ENCODE results near the gene PDZD11.

PDZD11 gene, protein sequence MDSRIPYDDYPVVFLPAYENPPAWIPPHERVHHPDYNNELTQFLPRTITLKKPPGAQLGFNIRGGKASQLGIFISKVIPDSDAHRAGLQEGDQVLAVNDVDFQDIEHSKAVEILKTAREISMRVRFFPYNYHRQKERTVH

DNA sequence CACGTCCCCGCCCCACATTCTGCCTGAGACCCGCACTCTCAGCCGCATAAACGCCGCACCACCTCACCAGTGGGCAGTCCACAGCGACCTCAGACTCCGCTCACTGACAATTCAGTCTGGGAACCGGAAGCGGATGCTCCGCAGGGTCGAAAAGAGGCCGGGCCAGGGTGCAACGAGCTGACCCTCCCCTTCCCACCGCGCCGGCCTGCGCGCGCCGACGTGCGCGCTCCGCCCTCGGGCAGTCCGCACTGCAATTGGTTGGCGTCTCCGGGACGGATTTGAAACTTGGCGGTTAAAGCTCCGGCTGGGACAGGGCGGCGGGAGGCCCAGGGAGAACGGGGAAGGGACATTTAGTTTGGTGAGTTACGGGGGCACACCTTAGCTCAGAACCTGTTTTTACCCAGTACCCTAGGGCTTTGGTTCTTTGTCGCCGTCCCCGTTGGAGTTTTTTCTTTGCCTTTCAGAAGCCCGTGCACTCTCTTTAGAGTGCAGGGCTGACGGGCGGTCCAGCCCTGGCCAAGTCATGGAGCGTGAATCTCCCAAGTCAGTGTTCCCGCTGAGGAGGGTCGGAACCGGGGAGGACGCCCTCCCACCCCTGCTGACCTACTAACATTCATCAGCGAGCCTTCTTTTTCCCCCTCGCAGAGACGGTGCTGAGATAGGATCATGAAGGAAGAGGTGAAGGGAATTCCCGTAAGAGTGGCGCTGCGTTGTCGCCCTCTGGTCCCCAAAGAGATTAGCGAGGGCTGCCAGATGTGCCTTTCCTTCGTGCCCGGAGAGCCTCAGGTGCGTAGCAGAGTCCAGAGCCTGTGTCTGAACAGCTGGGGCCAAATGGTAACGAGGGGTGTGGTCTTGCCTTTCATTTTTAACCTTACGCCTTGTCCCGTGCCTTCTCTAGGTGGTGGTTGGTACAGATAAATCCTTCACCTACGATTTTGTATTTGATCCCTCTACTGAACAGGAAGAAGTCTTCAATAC lies at the start of gene PDZD11, which contains the start of gene KIF4A:
TSS of gene PDZD11 (minus strand) at position 135 of the 978 bp plus-strand sequence. CDS start 586 bp downstream, outside the sequence.
TSS of gene KIF4A (plus strand) at position 312 of the 978 bp plus-strand sequence. CDS start at position 667, 355 bp downstream.
- Mint-ChIP-seq H3K36me3 (ENCODE audit: low read depth) (peaks cover 10% of the 10 kb centered on the region), H3K4me3 (peak within 1 kb of the TSS; percentile 95), H3K27me3 (ENCODE audit: low read depth, poor library complexity) (no peaks in the 10 kb centered on the region), H3K9me3 (peaks cover 37% of the 10 kb centered on the region), H3K27ac (peak within 1 kb of the TSS; percentile 71), H3K4me1 (peaks cover 28% of the 10 kb centered on the region)
- DNase-seq = peak; percentile 80
- TF ChIP-seq CTCF (IDR thresholded peaks at IDR 0.05) = no peak

DNA sequence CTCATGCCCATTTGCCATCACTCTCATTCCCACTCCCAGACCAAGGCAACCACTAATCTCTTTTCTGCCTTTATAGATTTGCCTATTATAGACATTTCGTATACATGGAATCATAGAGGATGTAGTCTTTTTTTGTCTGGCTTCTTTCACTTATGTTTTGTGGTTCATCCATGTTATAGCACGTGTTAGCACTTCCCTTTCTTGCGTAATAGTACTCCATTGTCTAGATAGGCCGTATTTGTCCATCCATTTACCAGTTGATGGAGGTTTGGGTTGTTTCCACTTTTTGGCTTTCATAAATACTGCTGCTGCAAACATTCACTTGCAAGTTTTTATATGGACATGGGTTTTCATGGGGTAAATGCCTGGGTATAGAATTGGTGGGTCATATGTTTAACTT lies 48.6 kb upstream of the PDZD11 start:
- no peak for TF ChIP-seq CTCF (IDR thresholded peaks at IDR 0.05)
- DNase-seq = no peak
- Mint-ChIP-seq H3K27me3 (ENCODE audit: low read depth, poor library complexity) (no peaks in the 10 kb centered on the region), H3K9me3 (peaks cover 11% of the 10 kb centered on the region), H3K4me3 (no peak overlapping the region), H3K4me1 (no peaks in the 10 kb centered on the region), H3K27ac (no peak overlapping the region), H3K36me3 (ENCODE audit: low read depth) (peaks cover 38% of the 10 kb centered on the region)

GRCh38 chrX:70336767-70337166 lies 47.0 kb upstream of the PDZD11 start:
- Mint-ChIP-seq H3K27me3 (ENCODE audit: low read depth, poor library complexity) (no peaks in the 10 kb centered on the region), H3K27ac (no peak overlapping the region), H3K9me3 (peaks cover 15% of the 10 kb centered on the region), H3K4me1 (no peaks in the 10 kb centered on the region), H3K36me3 (ENCODE audit: low read depth) (peaks cover 37% of the 10 kb centered on the region), H3K4me3 (no peak overlapping the region)
- no peak for DNase-seq
- no peak for TF ChIP-seq CTCF (IDR thresholded peaks at IDR 0.05)

GRCh38 chrX:70332600-70332999 lies 42.9 kb upstream of the PDZD11 start:
- Mint-ChIP-seq H3K27me3 (ENCODE audit: low read depth, poor library complexity) (no peaks in the 10 kb centered on the region), H3K9me3 (peaks cover 11% of the 10 kb centered on the region), H3K27ac (no peak overlapping the region), H3K4me3 (no peak overlapping the region), H3K4me1 (no peaks in the 10 kb centered on the region), H3K36me3 (ENCODE audit: low read depth) (peaks cover 30% of the 10 kb centered on the region)
- TF ChIP-seq CTCF (IDR thresholded peaks at IDR 0.05) = no peak
- DNase-seq = no peak

GRCh38 chrX:70331161-70331560 lies 41.4 kb upstream of the PDZD11 start:
- no peak for TF ChIP-seq CTCF (IDR thresholded peaks at IDR 0.05)
- peaks cover 7% of the 10 kb centered on the region for H3K9me3 Mint-ChIP-seq
- peaks cover 25% of the 10 kb centered on the region for H3K36me3 Mint-ChIP-seq (ENCODE audit: low read depth)
- H3K27ac Mint-ChIP-seq = no peak overlapping the region
- no peaks in the 10 kb centered on the region for H3K4me1 Mint-ChIP-seq
- no peak overlapping the region for H3K4me3 Mint-ChIP-seq
- no peak for DNase-seq
- H3K27me3 Mint-ChIP-seq (ENCODE audit: low read depth, poor library complexity) = no peaks in the 10 kb centered on the region
